ENCODE data around the gene POLN. TPM values are rescaled to one million over a fixed set of nuclear protein-coding genes. Genes with fewer than 3 reads are reported as not detected.

Gene POLN
- total RNA-seq, 1 donor from 2014 or later, result 7.7 TPM

GRCh38 chr4:2263926-2264321 lies 22.0 kb upstream of the POLN start:
- no peak for DNase-seq (ENCODE audit: low spot score)

GRCh38 chr4:2262944-2263250 lies 21.0 kb upstream of the POLN start:
- DNase-seq (ENCODE audit: low spot score), result no peak

GRCh38 chr4:2262145-2262943 lies 20.4 kb upstream of the POLN start:
- peak; percentile 100 for DNase-seq (ENCODE audit: low spot score)

- no peak for DNase-seq (ENCODE audit: low spot score)
These were observed 19.9 kb upstream of the POLN start, which contains the start of gene MXD4 for GRCh38 chr4:2261853-2262144. Gene MXD4, minus strand, starts transcription at chr4:2262109. Its CDS starts 129 bp downstream, at chr4:2261980.

DNA sequence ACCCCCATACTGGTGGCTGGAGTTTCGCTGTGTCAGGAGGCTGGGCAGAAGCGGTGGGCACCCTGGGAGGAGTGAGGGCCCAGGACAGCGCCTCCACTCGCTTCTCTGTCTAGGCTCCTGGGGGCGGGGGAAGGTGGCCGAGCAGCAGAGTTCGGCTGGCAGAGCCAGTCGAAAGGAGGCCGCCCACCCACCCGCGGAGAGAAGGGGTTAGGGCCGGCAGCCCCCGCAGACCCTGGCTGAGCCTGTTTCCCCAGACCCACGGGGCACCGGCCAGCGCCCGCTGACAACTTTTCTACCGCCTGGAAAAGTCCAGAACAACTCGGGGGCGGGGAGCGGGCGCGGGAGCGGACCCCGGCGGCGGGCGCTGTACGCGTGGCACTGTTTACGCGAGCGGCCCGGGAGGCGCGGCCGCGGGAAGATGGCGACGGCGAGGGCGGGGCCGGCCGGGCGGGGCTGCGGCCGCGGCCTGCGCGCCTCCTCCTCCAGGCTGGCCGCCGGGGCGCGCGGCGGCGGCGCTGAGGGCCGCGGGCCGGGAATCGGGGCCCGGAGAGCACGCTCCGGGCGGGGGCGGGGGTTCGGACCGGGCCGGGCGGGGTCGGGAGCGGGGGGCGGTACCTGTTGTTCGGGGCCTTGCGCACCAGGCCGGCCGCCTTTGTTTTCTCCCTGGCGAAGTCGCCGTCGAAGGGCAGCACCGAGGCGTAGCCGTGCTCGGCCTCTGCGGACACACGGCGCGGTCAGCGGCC lies 19.4 kb upstream of the POLN start:
- peak; percentile 34 for DNase-seq (ENCODE audit: low spot score)

DNA sequence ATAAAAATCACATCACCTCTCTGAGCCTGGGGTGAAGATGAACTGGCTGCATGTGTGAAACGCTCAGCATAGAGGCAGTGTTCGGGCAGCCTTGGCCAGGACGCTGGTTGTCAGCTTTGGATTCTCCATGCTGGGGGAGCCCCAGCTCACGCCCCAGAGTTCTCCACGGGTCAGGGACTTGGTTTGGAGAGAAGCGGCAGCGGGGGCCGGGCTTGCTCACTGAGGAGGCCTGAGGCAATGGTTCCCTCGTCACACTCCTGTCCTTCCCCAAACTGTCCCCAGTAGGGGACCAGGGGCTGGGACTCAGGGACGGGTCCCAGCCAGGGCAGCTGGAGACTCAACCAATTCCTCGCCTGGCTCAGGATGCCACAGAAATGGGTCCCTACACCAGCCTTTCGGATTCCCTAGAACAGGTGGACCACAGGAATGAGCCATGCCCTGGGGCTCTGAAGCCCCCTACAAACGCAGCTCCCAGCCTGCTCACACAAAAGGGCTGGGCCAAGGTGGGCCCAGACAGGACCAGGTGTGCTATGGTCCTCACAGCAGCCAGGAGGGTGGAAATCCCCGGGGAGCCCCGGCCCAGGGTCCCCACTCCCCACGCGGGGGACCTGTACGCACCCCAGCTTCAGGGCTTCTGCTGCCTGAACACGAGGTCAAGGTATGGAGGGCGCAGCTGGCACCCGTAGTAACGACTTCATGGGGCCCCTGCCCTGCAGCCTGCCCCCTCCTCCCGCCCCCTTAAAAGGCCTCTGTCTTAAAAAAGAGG lies 18.6 kb upstream of the POLN start:
- no peak for DNase-seq (ENCODE audit: low spot score)

GRCh38 chr4:2259541-2260343 lies 17.8 kb upstream of the POLN start:
- no peak for DNase-seq (ENCODE audit: low spot score)

GRCh38 chr4:2259036-2259540 lies 17.2 kb upstream of the POLN start:
- no peak for DNase-seq (ENCODE audit: low spot score)

DNA sequence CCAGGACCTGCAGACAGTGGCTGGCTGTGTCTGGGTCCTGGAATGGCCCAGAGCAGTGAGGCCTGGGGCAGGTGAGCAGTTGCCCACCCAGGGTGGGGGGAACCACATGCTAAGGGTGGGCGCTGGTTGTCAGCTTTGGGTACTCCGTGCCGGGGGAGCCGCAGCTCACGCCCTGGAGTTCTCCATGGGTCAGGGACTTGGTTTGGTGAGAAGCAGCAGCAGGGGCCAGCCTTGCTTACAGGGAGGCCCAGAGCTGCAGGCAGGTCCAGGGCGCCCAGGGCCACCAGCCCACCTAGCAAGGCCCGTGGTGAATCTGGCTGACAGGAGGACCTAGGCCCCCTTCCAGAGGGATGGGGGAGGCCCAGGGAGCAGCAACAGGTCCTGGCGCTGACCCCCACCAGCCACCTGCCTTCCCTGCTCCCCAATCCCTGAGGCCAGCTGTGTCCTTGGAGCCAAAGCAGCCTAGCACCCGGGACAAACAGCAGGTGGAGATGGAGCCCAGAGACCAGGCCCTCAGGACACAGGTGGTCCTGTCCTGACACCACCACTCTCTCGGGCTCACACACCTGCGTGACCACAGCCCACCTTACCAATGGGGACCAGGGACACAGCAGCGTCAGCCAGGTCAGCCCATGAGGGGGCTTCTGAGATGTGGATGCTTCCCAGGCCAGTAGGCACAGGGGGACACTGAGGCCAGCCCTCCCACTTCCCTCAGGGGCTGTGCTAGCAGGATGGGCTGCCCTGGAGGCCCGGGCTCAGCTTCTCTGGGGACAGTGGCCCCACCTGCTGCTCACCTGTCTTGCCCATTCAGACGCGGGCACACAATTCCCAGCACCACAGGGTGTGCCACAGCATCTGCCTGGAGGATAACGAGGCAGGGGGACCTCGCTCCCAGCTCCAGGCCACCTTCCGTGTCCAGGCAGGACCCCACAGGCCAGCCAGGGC lies 16.4 kb upstream of the POLN start:
- DNase-seq (ENCODE audit: low spot score), result no peak

GRCh38 chr4:2257361-2258081 lies 15.6 kb upstream of the POLN start:
- no peak for DNase-seq (ENCODE audit: low spot score)

DNA sequence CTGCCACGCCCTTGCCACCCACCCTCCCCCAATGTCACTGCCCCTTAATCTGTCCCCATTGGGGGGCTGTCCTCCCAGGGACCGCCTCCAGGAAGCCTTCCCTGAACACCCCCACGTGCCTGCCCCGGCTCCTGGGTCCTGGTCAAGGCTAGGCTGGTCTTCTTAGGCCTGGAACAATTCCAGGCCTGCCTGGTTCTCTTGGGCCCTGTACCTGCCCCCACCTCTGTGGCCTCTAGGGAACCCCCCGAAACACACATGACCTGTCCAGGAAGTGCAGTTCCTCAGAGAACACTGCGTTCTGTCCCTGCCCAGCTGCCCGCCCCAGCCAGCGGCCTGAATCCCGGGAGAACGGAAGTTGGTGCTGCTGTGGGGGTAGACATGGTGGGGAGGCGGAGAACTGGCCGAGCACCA lies 14.9 kb upstream of the POLN start:
- peak; percentile 21 for DNase-seq (ENCODE audit: low spot score)

DNA sequence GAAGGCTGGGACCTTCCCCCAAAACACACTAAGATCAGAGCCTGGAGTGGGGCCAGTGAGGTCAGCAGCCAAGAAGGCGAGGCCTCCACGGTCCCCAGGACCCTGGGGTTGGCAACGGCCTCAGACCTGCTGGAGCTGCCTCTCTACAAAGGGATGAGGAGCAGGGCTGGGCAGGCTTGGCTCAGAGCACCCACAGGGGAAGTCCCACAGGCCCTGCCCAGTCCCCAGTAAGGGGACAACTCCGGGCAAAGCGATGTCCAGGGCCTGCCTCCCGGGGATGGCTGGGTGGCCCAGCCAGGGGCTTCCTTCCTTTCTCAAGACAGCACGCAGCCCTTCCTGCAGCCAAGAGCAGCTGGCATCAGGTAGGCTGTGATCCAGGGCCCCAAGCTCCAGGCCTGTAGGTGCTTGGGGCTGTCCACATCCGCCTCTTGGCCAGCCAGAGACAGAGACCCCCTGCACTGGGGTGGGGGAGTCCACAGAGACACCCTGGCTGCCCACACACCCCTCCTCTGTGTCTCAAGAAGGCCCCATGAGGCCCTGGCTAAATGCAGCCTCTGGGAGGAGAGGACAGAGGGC lies 14.3 kb upstream of the POLN start:
- peak; percentile 9 for DNase-seq (ENCODE audit: low spot score)

DNA sequence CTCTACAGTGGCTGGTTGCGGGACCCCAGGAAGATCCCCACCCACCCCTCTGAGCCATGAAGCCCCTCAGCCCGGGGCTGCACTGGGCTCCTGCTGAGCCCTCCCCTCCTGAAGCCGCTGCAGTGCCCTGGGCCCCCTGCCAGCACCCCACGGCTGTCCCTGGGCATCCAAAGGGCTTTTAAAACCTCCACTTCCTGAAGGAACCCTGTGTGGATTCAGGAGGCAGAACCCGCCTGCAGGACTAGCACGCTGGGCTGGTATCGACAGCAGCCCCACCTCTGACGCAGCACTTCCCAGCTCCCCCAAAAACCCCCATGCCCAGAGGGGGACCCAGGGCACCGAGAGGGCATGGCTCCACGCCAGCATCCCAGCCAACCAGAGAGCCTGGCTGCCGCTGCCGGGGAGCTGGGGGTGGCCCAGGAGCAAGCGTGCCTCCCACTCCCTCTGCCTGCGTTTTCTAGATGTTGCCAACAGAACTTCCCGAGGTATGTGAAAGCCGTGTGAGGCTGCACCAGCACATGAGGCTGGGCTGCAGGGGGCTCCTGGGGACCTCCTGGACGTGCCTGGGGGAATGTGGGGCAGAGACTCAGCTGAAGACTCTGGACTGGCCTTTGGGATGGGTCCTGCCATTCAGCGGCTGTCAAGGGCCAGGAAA lies 13.7 kb upstream of the POLN start:
- peak; percentile 11 for DNase-seq (ENCODE audit: low spot score)

- DNase-seq (ENCODE audit: low spot score), result peak; percentile 9
These were observed 13.0 kb upstream of the POLN start for GRCh38 chr4:2254665-2255500.

GRCh38 chr4:2253160-2254084 lies 11.5 kb upstream of the POLN start:
- DNase-seq (ENCODE audit: low spot score), result no peak

- DNase-seq (ENCODE audit: low spot score), result no peak
These were observed 10.7 kb upstream of the POLN start for GRCh38 chr4:2252530-2253091.

Measured in mucosa of gallbladder (tissue), 1 donor.